ENCODE results near the gene DCBLD2. TPM values are rescaled to one million over a fixed set of nuclear protein-coding genes. Genes with fewer than 3 reads are reported as not detected.

The DCBLD2 gene
- total and polyA plus RNA-seq, 2 of the 13 experiments (the other 11 are each of a cell fraction or from before 2014, with no cell fraction given): 43.8 to 56.9 TPM

GRCh38 chr3:98901392-98902350 is at the start of gene DCBLD2 (continued):
- TF ChIP-seq ZNF598 (CRISPR knock-in tag; IDR thresholded peaks at IDR 0.05; ENCODE audit: borderline replicate concordance) (no peak), MED13 (CRISPR knock-in tag; IDR thresholded peaks at IDR 0.05) (0 out of 2 replicates have a peak, but pooled peaks have one; percentile 29), SMARCC2 (IDR thresholded peaks at IDR 0.05) (no peak), NFIB (CRISPR knock-in tag; IDR thresholded peaks at IDR 0.05; ENCODE audit: borderline replicate concordance) (no peak), E2F1 (CRISPR knock-in tag; IDR thresholded peaks at IDR 0.05) (no peak), ZBTB7B (CRISPR knock-in tag; IDR thresholded peaks at IDR 0.05) (no peak), TBP (CRISPR knock-in tag; IDR thresholded peaks at IDR 0.05) (0 out of 2 replicates have a peak, but pooled peaks have one; percentile 58), ZNF530 (CRISPR knock-in tag; IDR thresholded peaks at IDR 0.05; ENCODE audit: low read depth) (no peak), ZNF790 (CRISPR knock-in tag; IDR thresholded peaks at IDR 0.05; ENCODE audit: borderline replicate concordance) (no peak; the same call in 1 of the 2 replicates), PTBP1 (IDR thresholded peaks at IDR 0.05; ENCODE audit: low read depth, low read length, poor library complexity, severe bottlenecking) (no peak), TGIF2 (CRISPR knock-in tag; IDR thresholded peaks at IDR 0.05) (no peak), RARA (CRISPR knock-in tag; IDR thresholded peaks at IDR 0.05) (no peak), CHD2 (IDR thresholded peaks at IDR 0.05; ENCODE audit: low read depth, low read length) (peak; percentile 32; the same call in 1 of the 2 replicates), CENPT (CRISPR knock-in tag; IDR thresholded peaks at IDR 0.05; ENCODE audit: low read depth) (no peak), POLR2G (IDR thresholded peaks at IDR 0.05; ENCODE audit: low read depth, low read length) (peak; percentile 92), ATF6 (CRISPR knock-in tag; conservative IDR thresholded peaks at IDR 0.05) (0 out of 2 replicates have a peak, but pooled peaks have one; percentile 47), FUBP1 (CRISPR knock-in tag; IDR thresholded peaks at IDR 0.05; ENCODE audit: borderline replicate concordance) (no peak), GATAD1 (CRISPR knock-in tag; IDR thresholded peaks at IDR 0.05) (0 out of 2 replicates have a peak, but pooled peaks have one; percentile 35), SRSF9 (IDR thresholded peaks at IDR 0.05; ENCODE audit: borderline replicate concordance, insufficient read depth, low read depth, low read length, poor library complexity, severe bottlenecking) (no peak), ZNF660 (CRISPR knock-in tag; IDR thresholded peaks at IDR 0.05; ENCODE audit: borderline replicate concordance, low read depth) (no peak), ATF7-NPFF (CRISPR knock-in tag; IDR thresholded peaks at IDR 0.05; ENCODE audit: low read depth) (peak; percentile 95), TBX2 (CRISPR knock-in tag; IDR thresholded peaks at IDR 0.05; ENCODE audit: borderline replicate concordance) (peak; percentile 81)
- TF ChIP-seq, protein P1, sequence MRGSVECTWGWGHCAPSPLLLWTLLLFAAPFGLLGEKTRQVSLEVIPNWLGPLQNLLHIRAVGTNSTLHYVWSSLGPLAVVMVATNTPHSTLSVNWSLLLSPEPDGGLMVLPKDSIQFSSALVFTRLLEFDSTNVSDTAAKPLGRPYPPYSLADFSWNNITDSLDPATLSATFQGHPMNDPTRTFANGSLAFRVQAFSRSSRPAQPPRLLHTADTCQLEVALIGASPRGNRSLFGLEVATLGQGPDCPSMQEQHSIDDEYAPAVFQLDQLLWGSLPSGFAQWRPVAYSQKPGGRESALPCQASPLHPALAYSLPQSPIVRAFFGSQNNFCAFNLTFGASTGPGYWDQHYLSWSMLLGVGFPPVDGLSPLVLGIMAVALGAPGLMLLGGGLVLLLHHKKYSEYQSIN (CRISPR knock-in tag; IDR thresholded peaks at IDR 0.05; ENCODE audit: borderline replicate concordance): no peak

Measured in HepG2 (cell line).